ENCODE measurements around the gene CSF2. TPM values are rescaled to one million over a fixed set of nuclear protein-coding genes. Genes with fewer than 3 reads are reported as not detected.

CSF2 gene
- total and polyA plus RNA-seq, 2 donors (not counting 1 experiment from before 2014, with no cell fraction given) = not detected

GRCh38 chr5:132099905-132100304, 26.3 kb downstream of the CSF2 start:
- Histone ChIP-seq H3K4me1 (ENCODE audit: control insufficient read depth in 2 of 2, insufficient read depth in 2 of 2, low read length in 2 of 2) (peaks cover 65 to 71% of the 10 kb centered on the region in 2 donors), H4K20me1 (ENCODE audit: control insufficient read depth, insufficient read depth, low read length, poor library complexity, severe bottlenecking) (no peaks in the 10 kb centered on the region), H3K9me3 (ENCODE audit: control extremely low read depth in 1 of 3, control insufficient read depth in 2 of 3, insufficient read depth in 1 of 3, low read length in 2 of 3) (no peaks in the 10 kb centered on the region), H3K4me3 (ENCODE audit: control extremely low read depth in 1 of 5, extremely low read depth in 1 of 5, insufficient read depth in 1 of 5, low read depth in 2 of 5, low read length in 4 of 5) (no peak overlapping the region), H2AFZ (ENCODE audit: insufficient read depth, low read depth, low read length, poor library complexity, severe bottlenecking) (no peak overlapping the region), H3K79me2 (ENCODE audit: control insufficient read depth, insufficient read depth, low read length) (no peaks in the 10 kb centered on the region), H3K27me3 (replicated peaks in 1 of 4; ENCODE audit: control extremely low read depth in 1 of 4, control insufficient read depth in 3 of 4, insufficient read depth in 4 of 4, low read length in 3 of 4) (peaks cover 0 to 3% (median 0%) of the 10 kb centered on the region in 4 experiments), H3K36me3 (replicated peaks in 1 of 2; ENCODE audit: control extremely low read depth in 1 of 2, control insufficient read depth in 1 of 2, extremely low read depth in 1 of 2, insufficient read depth in 2 of 2, low read length in 1 of 2) (no peaks in the 10 kb centered on the region), H3K4me2 (replicated peaks; ENCODE audit: low read depth, low read length, poor library complexity, severe bottlenecking) (peak overlapping the region; percentile 46), H3K9ac (ENCODE audit: low read length) (no peak overlapping the region), H3K27ac (ENCODE audit: low read length in 2 of 2) (no peak overlapping the region)
- ATAC-seq (ENCODE audit: low read depth) (no peak), DNase-seq (no peak)
- TF ChIP-seq EZH2 (IDR thresholded peaks at IDR 0.05; ENCODE audit: borderline replicate concordance, insufficient read depth, low read depth, low read length, poor library complexity, severe bottlenecking) (no peak), CTCF (IDR thresholded peaks at IDR 0.05) (no peak)
- 73% methylated on average over 3 of the region's 3 CpGs for WGBS (ENCODE audit: insufficient coverage)
- Mint-ChIP-seq H3K4me3 (peak overlapping the region; percentile 35), H3K4me1 (peaks cover 71% of the 10 kb centered on the region), H3K9me3 (ENCODE audit: insufficient read depth) (no peaks in the 10 kb centered on the region), H3K27me3 (no peaks in the 10 kb centered on the region), H3K27ac (peak overlapping the region; percentile 78)
- CTCF ChIA-PET = interaction anchor here (0.5 kb wide), 1 partner anchor 391 kb away, joined by 5 read pairs; no protein-coding TSS in a partner anchor
- POLR2A ChIA-PET = no interaction called here
- intact Hi-C loops (cut with micrococcal nuclease) = no loop called here

GRCh38 chr5:132100672-132101261, 27.2 kb downstream of the CSF2 start:
- WGBS (ENCODE audit: insufficient coverage) = 77% methylated on average over 3 of the region's 8 CpGs
- Mint-ChIP-seq H3K4me1 (peaks cover 71% of the 10 kb centered on the region), H3K4me3 (peak overlapping the region; percentile 59), H3K27ac (peak overlapping the region; percentile 60), H3K9me3 (ENCODE audit: insufficient read depth) (no peaks in the 10 kb centered on the region), H3K27me3 (no peaks in the 10 kb centered on the region)
- peak overlapping the region; percentile 46 for H3K4me2 ChIP-seq (replicated peaks; ENCODE audit: low read depth, low read length, poor library complexity, severe bottlenecking)
- H3K27me3 ChIP-seq (replicated peaks in 1 of 4; ENCODE audit: control extremely low read depth in 1 of 4, control insufficient read depth in 3 of 4, insufficient read depth in 4 of 4, low read length in 3 of 4) = no peaks in the 10 kb centered on the region
- TF ChIP-seq CTCF (IDR thresholded peaks at IDR 0.05) (no peak), EZH2 (IDR thresholded peaks at IDR 0.05; ENCODE audit: borderline replicate concordance, insufficient read depth, low read depth, low read length, poor library complexity, severe bottlenecking) (no peak)
- H3K4me3 ChIP-seq (ENCODE audit: control extremely low read depth in 1 of 5, extremely low read depth in 1 of 5, insufficient read depth in 1 of 5, low read depth in 2 of 5, low read length in 4 of 5) = no peak overlapping the region
- no peaks in the 10 kb centered on the region for H3K36me3 ChIP-seq (replicated peaks in 1 of 2; ENCODE audit: control extremely low read depth in 1 of 2, control insufficient read depth in 1 of 2, extremely low read depth in 1 of 2, insufficient read depth in 2 of 2, low read length in 1 of 2)
- no peaks in the 10 kb centered on the region for H3K79me2 ChIP-seq (ENCODE audit: control insufficient read depth, insufficient read depth, low read length)
- H3K9ac ChIP-seq (ENCODE audit: low read length) = no peak overlapping the region
- peaks cover 58 to 63% of the 10 kb centered on the region in 2 donors for H3K4me1 ChIP-seq (ENCODE audit: control insufficient read depth in 2 of 2, insufficient read depth in 2 of 2, low read length in 2 of 2)
- H2AFZ ChIP-seq (ENCODE audit: insufficient read depth, low read depth, low read length, poor library complexity, severe bottlenecking) = peak overlapping the region; percentile 0
- peak overlapping the region in 1 of 2 donors; percentile 50 for H3K27ac ChIP-seq (ENCODE audit: low read length in 2 of 2)
- DNase-seq (peak; percentile 42), ATAC-seq (ENCODE audit: low read depth) (peak; percentile 25)
- H4K20me1 ChIP-seq (ENCODE audit: control insufficient read depth, insufficient read depth, low read length, poor library complexity, severe bottlenecking) = no peaks in the 10 kb centered on the region
- intact Hi-C loops (cut with micrococcal nuclease) = no loop called here
- H3K9me3 ChIP-seq (ENCODE audit: control extremely low read depth in 1 of 3, control insufficient read depth in 2 of 3, insufficient read depth in 1 of 3, low read length in 2 of 3) = no peaks in the 10 kb centered on the region
- ChIA-PET POLR2A (no interaction called here), CTCF (no interaction called here)

Data from B cell (primary cell).